HFF-Myc (cell line): ENCODE measurements around the gene TTK.

Experiments
- DNase-seq: peaks from one replicate; pipeline ENCODE4 v3.0.0-alpha.2; 2011; ENCODE audit warnings: low read depth; ENCODE audit errors: extremely low read depth
- H3K4me3 ChIP-seq: replicated peaks from 2 replicates; pipeline ENCODE4 v1.5.1; 2011; ENCODE audit warnings: low read depth, mild to moderate bottlenecking, control low read depth, low read length
- CTCF ChIP-seq: IDR thresholded peaks from 2 replicates; pipeline ENCODE4 v1.5.1; 2012; ENCODE audit warnings: mild to moderate bottlenecking, low read depth, low read length, control low read depth; ENCODE audit errors: missing control alignments

The TTK gene

GRCh38 chr6:80015839-80016435, 11.5 kb downstream of the TTK start:
- TF ChIP-seq CTCF = no peak
- H3K4me3 ChIP-seq = no peak overlapping the region
- no peak for DNase-seq

GRCh38 chr6:80020381-80021120, 16.1 kb downstream of the TTK start:
- no peak for TF ChIP-seq CTCF
- DNase-seq = no peak
- H3K4me3 ChIP-seq = no peak overlapping the region

- no peak overlapping the region for H3K4me3 ChIP-seq
- TF ChIP-seq CTCF = no peak
- no peak for DNase-seq
Measured at GRCh38 chr6:80021131-80021530, 16.7 kb downstream of the TTK start.

- TF ChIP-seq CTCF = no peak
- DNase-seq = no peak
- H3K4me3 ChIP-seq = no peak overlapping the region
Measured at GRCh38 chr6:80021591-80021990, 17.1 kb downstream of the TTK start.

- peak; percentile 14 for DNase-seq
- TF ChIP-seq CTCF = no peak
- no peak overlapping the region for H3K4me3 ChIP-seq
Measured at GRCh38 chr6:80022803-80023202, 18.4 kb downstream of the TTK start.

- H3K4me3 ChIP-seq = no peak overlapping the region
- DNase-seq = no peak
- no peak for TF ChIP-seq CTCF
Measured at GRCh38 chr6:80028589-80028988, 24.1 kb downstream of the TTK start.
